Osteoblast (primary cell): ENCODE results near the gene ZDHHC11B. TPM values are rescaled to one million over a fixed set of nuclear protein-coding genes. Genes with fewer than 3 reads are reported as not detected.

Source experiments
- DNase-seq: peaks from one replicate; pipeline ENCODE4 v3.0.0; 2011; ENCODE audit warnings: low spot score, mixed read lengths; ENCODE audit not compliant: insufficient read length; ENCODE audit errors: missing footprints
- H2AFZ ChIP-seq: 2 replicates; pipeline ENCODE4 v1.6.0; 2011; ENCODE audit warnings: mild to moderate bottlenecking, low read length
- H3K27ac ChIP-seq: 2 replicates; pipeline ENCODE4 v1.5.1; 2011; ENCODE audit warnings: mild to moderate bottlenecking, low read depth, low read length, moderate library complexity
- H3K27me3 ChIP-seq: 2 replicates; pipeline ENCODE4 v1.6.0; 2012; ENCODE audit warnings: mild to moderate bottlenecking, control low read depth, inconsistent platforms, low read length, moderate library complexity; ENCODE audit not compliant: insufficient read depth
- H3K36me3 ChIP-seq: 2 replicates; pipeline ENCODE4 v1.5.1; 2011; ENCODE audit warnings: mild to moderate bottlenecking, low read length, control low read depth, moderate library complexity; ENCODE audit not compliant: insufficient read depth
- H3K4me1 ChIP-seq: 2 replicates; pipeline ENCODE4 v1.5.1; 2011; ENCODE audit warnings: mild to moderate bottlenecking, low read length, control low read depth, moderate library complexity; ENCODE audit not compliant: insufficient read depth
- H3K4me2 ChIP-seq: 2 replicates; pipeline ENCODE4 v1.6.0; 2011; ENCODE audit warnings: mild to moderate bottlenecking, low read length; ENCODE audit not compliant: insufficient read depth
- H3K4me3 ChIP-seq: fragments of 200-600 bp; sonication (generic); 3 replicates; pipeline ENCODE4 v1.5.1; 2012; ENCODE audit warnings: mild to moderate bottlenecking, low read length, inconsistent platforms; ENCODE audit not compliant: insufficient read depth
- H3K79me2 ChIP-seq: 2 replicates; pipeline ENCODE4 v1.6.0; 2012; ENCODE audit warnings: mild to moderate bottlenecking, low read length, control low read depth, inconsistent platforms; ENCODE audit not compliant: insufficient read depth
- H3K9me3 ChIP-seq: 2 replicates; pipeline ENCODE4 v1.5.1; 2011; ENCODE audit warnings: low read depth, low read length, control low read depth
- H4K20me1 ChIP-seq: 2 replicates; pipeline ENCODE4 v1.6.0; 2012; ENCODE audit warnings: mild to moderate bottlenecking, low read length, control low read depth; ENCODE audit not compliant: insufficient read depth
- CTCF ChIP-seq: IDR thresholded peaks from 2 replicates; pipeline ENCODE4 v1.5.1; 2011; ENCODE audit warnings: mild to moderate bottlenecking, low read depth, low read length, moderate library complexity; ENCODE audit errors: extremely low read depth
- total RNA-seq: library from RNA; depleted of rRNA; stranded (reverse); fragments of >200 nt; gene quantifications from 2 replicates; pipeline ENCODE4 v1.2.3, GENCODE V29; 2012

The ZDHHC11B gene
- total RNA-seq, 1 donor, result not detected

GRCh38 chr5:760363-761058 is 24.0 kb downstream of the ZDHHC11B start:
- no peak for TF ChIP-seq CTCF
- H3K9me3 ChIP-seq, result no peaks in the 10 kb centered on the region
- H2AFZ ChIP-seq, result no peak overlapping the region
- H3K4me1 ChIP-seq, result no peaks in the 10 kb centered on the region
- no peak overlapping the region for H3K4me3 ChIP-seq
- no peaks in the 10 kb centered on the region for H3K36me3 ChIP-seq
- H3K79me2 ChIP-seq, result no peaks in the 10 kb centered on the region
- peak; percentile 76 for DNase-seq
- H3K27ac ChIP-seq, result no peak overlapping the region
- H3K4me2 ChIP-seq, result no peak overlapping the region
- no peaks in the 10 kb centered on the region for H3K27me3 ChIP-seq
- H4K20me1 ChIP-seq, result no peaks in the 10 kb centered on the region

GRCh38 chr5:759781-760362 is 24.7 kb downstream of the ZDHHC11B start:
- H3K79me2 ChIP-seq, result no peaks in the 10 kb centered on the region
- no peaks in the 10 kb centered on the region for H3K4me1 ChIP-seq
- H3K27me3 ChIP-seq, result no peaks in the 10 kb centered on the region
- H3K4me2 ChIP-seq, result no peak overlapping the region
- H3K4me3 ChIP-seq, result no peak overlapping the region
- no peak overlapping the region for H3K27ac ChIP-seq
- no peak for DNase-seq
- no peaks in the 10 kb centered on the region for H3K9me3 ChIP-seq
- TF ChIP-seq CTCF, result no peak
- H3K36me3 ChIP-seq, result no peaks in the 10 kb centered on the region
- H2AFZ ChIP-seq, result no peak overlapping the region
- no peaks in the 10 kb centered on the region for H4K20me1 ChIP-seq

- Histone ChIP-seq H2AFZ (no peak overlapping the region), H3K4me2 (no peak overlapping the region), H3K4me3 (no peak overlapping the region), H3K36me3 (no peaks in the 10 kb centered on the region), H3K27me3 (no peaks in the 10 kb centered on the region), H3K79me2 (no peaks in the 10 kb centered on the region), H3K27ac (no peak overlapping the region), H3K9me3 (no peaks in the 10 kb centered on the region), H3K4me1 (no peaks in the 10 kb centered on the region), H4K20me1 (no peaks in the 10 kb centered on the region)
- no peak for DNase-seq
- no peak for TF ChIP-seq CTCF
Measured at GRCh38 chr5:759111-759751, 25.3 kb downstream of the ZDHHC11B start.

- Histone ChIP-seq H3K79me2 (no peaks in the 10 kb centered on the region), H3K36me3 (no peaks in the 10 kb centered on the region), H4K20me1 (no peaks in the 10 kb centered on the region), H3K27me3 (no peaks in the 10 kb centered on the region), H3K27ac (no peak overlapping the region), H3K4me3 (no peak overlapping the region), H3K9me3 (no peaks in the 10 kb centered on the region), H3K4me1 (no peaks in the 10 kb centered on the region), H3K4me2 (no peak overlapping the region), H2AFZ (no peak overlapping the region)
- DNase-seq, result no peak
- no peak for TF ChIP-seq CTCF
Measured at GRCh38 chr5:758698-759053, 25.9 kb downstream of the ZDHHC11B start.
